Endothelial cell of umbilical vein (primary cell): ENCODE results near the gene NKD2. TPM values are rescaled to one million over a fixed set of nuclear protein-coding genes. Genes with fewer than 3 reads are reported as not detected.

ENCODE experiments used
- BruUV-seq: library from RNA; stranded (reverse); fragments of 400-500 nt; replicated peaks from 2 replicates; lab custom pipeline; 2021; lab: Mats Ljungman, UMichigan
- CTCF ChIA-PET: fragments of 300-600, 350-600 bp; sonication (Branson Sonifier 250); formaldehyde crosslinking; loops from one replicate; lab custom pipeline; 2021; ENCODE audit warnings: antibody characterized with exemption, inconsistent platforms; lab: Charles Lee
- POLR2A ChIA-PET: fragments of 300-600, 350-600 bp; sonication (Branson Sonifier 250); formaldehyde crosslinking; loops from one replicate; lab custom pipeline; 2021; ENCODE audit warnings: antibody characterized with exemption, inconsistent platforms; lab: Charles Lee
- DNase-seq: peaks from one replicate; pipeline ENCODE4 v3.0.0-alpha.2; 2011; ENCODE audit warnings: low read depth, low spot score
- FAIRE-seq: peaks from 2 replicates; lab custom pipeline; 2011; peaks lifted over from hg19 to GRCh38; lab: Jason Lieb, UNC
- H2AFZ ChIP-seq: 2 replicates; pipeline ENCODE4 v1.6.0; 2012; ENCODE audit warnings: low read depth, low read length, control low read depth, inconsistent platforms
- H3K27ac ChIP-seq: 2 replicates; pipeline ENCODE4 v1.5.1; 2011; ENCODE audit warnings: low read depth, mild to moderate bottlenecking, control low read depth, low read length, moderate library complexity; ENCODE audit not compliant: insufficient read depth
- H3K27me3 ChIP-seq, 2 experiments: 2 replicates each; pipeline versions ENCODE4 v1.6.0 to v1.6.1; 2011; ENCODE audit warnings: low read length in 2 of 2, mixed read lengths in 1 of 2; ENCODE audit not compliant: control insufficient read depth in 2 of 2, insufficient read depth in 2 of 2
- H3K36me3 ChIP-seq, 2 experiments: 2 replicates in 1 of 2; 3 replicates in 1 of 2; pipeline ENCODE4 v1.5.1; 2011; ENCODE audit warnings: low read length in 2 of 2, mild to moderate bottlenecking in 1 of 2, moderate library complexity in 1 of 2; ENCODE audit not compliant: control insufficient read depth in 2 of 2, insufficient read depth in 2 of 2; ENCODE audit errors: extremely low read depth in 1 of 2
- H3K4me1 ChIP-seq: 3 replicates; pipeline ENCODE4 v1.5.1; 2011; ENCODE audit warnings: mild to moderate bottlenecking, low read length; ENCODE audit not compliant: control insufficient read depth, insufficient read depth; ENCODE audit errors: extremely low read depth
- H3K4me2 ChIP-seq: 2 replicates; pipeline ENCODE4 v1.6.1; 2011; ENCODE audit warnings: low read length, control low read depth, mixed read lengths; ENCODE audit not compliant: insufficient read depth
- H3K4me3 ChIP-seq, 3 experiments: fragments of 200-600 bp in 1 of 3; sonication (generic), shearing (Covaris generic) in 1 of 3; replicated peaks in 1 of 3; 2 replicates each; pipeline ENCODE4 v1.5.1; 2011 to 2016; ENCODE audit warnings: control low read depth in 3 of 3, low read length in 3 of 3, mild to moderate bottlenecking in 2 of 3, inconsistent platforms in 1 of 3, low read depth in 1 of 3, moderate library complexity in 1 of 3; ENCODE audit not compliant: insufficient read depth in 1 of 3
- H3K79me2 ChIP-seq: 2 replicates; pipeline ENCODE4 v1.6.0; 2012; ENCODE audit warnings: low read length, inconsistent platforms; ENCODE audit not compliant: control insufficient read depth, insufficient read depth
- H3K9ac ChIP-seq: replicated peaks from 2 replicates; pipeline ENCODE3; 2011; ENCODE audit warnings: low read length, control low read depth; ENCODE audit not compliant: insufficient read depth; ENCODE audit errors: extremely low read depth
- H3K9me1 ChIP-seq: replicated peaks from 3 replicates; pipeline ENCODE4 v1.6.0; 2011; ENCODE audit warnings: mild to moderate bottlenecking, low read length; ENCODE audit not compliant: control insufficient read depth, insufficient read depth; ENCODE audit errors: extremely low read depth
- H3K9me3 ChIP-seq: replicated peaks from 2 replicates; pipeline ENCODE4 v1.5.1; 2012; ENCODE audit warnings: low read length, inconsistent platforms; ENCODE audit not compliant: control insufficient read depth, insufficient read depth
- H4K20me1 ChIP-seq: replicated peaks from 2 replicates; pipeline ENCODE3; 2011; ENCODE audit warnings: mild to moderate bottlenecking, low read length; ENCODE audit not compliant: control insufficient read depth, insufficient read depth; ENCODE audit errors: extremely low read depth
- EZH2 ChIP-seq: IDR thresholded peaks from 2 replicates; pipeline ENCODE4 v1.6.1; 2012; ENCODE audit warnings: borderline replicate concordance, low read depth, mild to moderate bottlenecking, moderate library complexity, low read length, inconsistent platforms; ENCODE audit not compliant: severe bottlenecking
- GATA2 ChIP-seq: IDR thresholded peaks from 2 replicates; pipeline ENCODE4 v1.7.0; 2011; ENCODE audit warnings: low read depth, mild to moderate bottlenecking, moderate library complexity, mixed read lengths, low read length; ENCODE audit not compliant: insufficient read length, insufficient read depth
- JUN ChIP-seq: IDR thresholded peaks from 2 replicates; pipeline ENCODE4 v1.6.1; 2011; ENCODE audit warnings: borderline replicate concordance, low read depth; ENCODE audit not compliant: insufficient read length, insufficient read depth
- MYC ChIP-seq: IDR thresholded peaks from one replicate; pipeline ENCODE4 v1.6.1; 2011; ENCODE audit warnings: mild to moderate bottlenecking, low read depth, low read length
- POLR2A ChIP-seq: IDR thresholded peaks from 2 replicates; pipeline ENCODE4 v1.6.1; 2012; ENCODE audit warnings: low read depth, mild to moderate bottlenecking, control low read depth, low read length
- POLR2AphosphoS5 ChIP-seq: IDR thresholded peaks from 2 replicates; pipeline ENCODE4 v1.6.1; 2012; ENCODE audit warnings: low read depth, mild to moderate bottlenecking, control low read depth, low read length, moderate library complexity; ENCODE audit not compliant: insufficient read depth
- dilution Hi-C: fragments of 300-500 bp; cut with MboI; formaldehyde crosslinking; loops from one replicate; pipeline ENCODE4 v1.15.0; 2019; ENCODE audit warnings: low sequenced_read_pairs; ENCODE audit not compliant: extremely low pct_ligation_motif_present
- intact Hi-C: fragments of 100-400 bp; cut with micrococcal nuclease; formaldehyde crosslinking; loops from one replicate; pipeline ENCODE4 v1.10.0; 2022
- polyA plus RNA-seq, 4 experiments: library from polyadenylated mRNA; depleted of rRNA in 3 of 4; stranded (reverse) in 3 of 4; unstranded in 1 of 4; fragments of >200 nt; gene quantifications; 2 replicates each; pipeline versions ENCODE4 v1.2.1 to v1.2.3, GENCODE V29; 2011 to 2012; ENCODE audit warnings: missing spikeins in 1 of 4
- total RNA-seq: library from RNA; stranded (reverse); gene quantifications from 2 replicates; pipeline ENCODE4 v1.2.3, GENCODE V29; 2021
- TF ChIP-seq, protein P1 (sequence below), 2 donors: IDR thresholded peaks; 1 replicate in 1 of 2; 2 replicates in 1 of 2; pipeline ENCODE4 v1.5.1; 2011; ENCODE audit warnings: low read length in 2 of 2, mild to moderate bottlenecking in 2 of 2, moderate library complexity in 2 of 2, control low read depth in 1 of 2, inconsistent platforms in 1 of 2, low read depth in 1 of 2; ENCODE audit not compliant: insufficient read depth in 1 of 2; ENCODE audit errors: extremely low read depth in 1 of 2

The NKD2 gene
- total and polyA plus RNA-seq, 2 donors (not counting 3 experiments of a cell fraction or from before 2014, with no cell fraction given), result 0.08 TPM; not detected in 1

DNA sequence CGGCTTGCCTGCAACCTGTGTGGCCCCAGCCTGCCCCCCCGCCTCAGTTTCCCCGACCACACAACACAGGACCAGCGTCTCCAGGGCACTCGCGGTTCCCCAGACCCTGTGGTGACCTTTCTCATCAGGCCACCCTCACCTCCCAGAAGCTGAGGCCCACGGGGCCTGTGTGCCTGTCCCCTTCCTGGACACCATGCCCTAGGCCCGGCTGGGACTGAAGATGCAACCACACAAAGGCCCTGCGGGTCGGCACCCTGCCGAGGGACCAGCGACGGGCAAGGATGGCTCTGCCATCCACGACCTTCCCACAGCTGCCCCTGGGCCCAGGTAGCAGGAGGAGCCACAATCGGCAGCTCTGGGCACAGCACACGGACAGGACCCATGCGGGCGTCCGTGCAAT, 68.4 kb downstream of the NKD2 start:
- H3K9ac ChIP-seq, result no peak overlapping the region
- H3K4me3 ChIP-seq, result no peak overlapping the region
- no peaks in the 10 kb centered on the region for H3K9me1 ChIP-seq
- ChIA-PET CTCF (no interaction called here), POLR2A (no interaction called here)
- peaks cover 0 to 26% of the 10 kb centered on the region in 2 experiments for H3K36me3 ChIP-seq
- DNase-seq (no peak), FAIRE-seq (no peak)
- no peaks in the 10 kb centered on the region for H3K4me1 ChIP-seq
- no peak overlapping the region for H2AFZ ChIP-seq
- H3K9me3 ChIP-seq, result no peaks in the 10 kb centered on the region
- H3K27me3 ChIP-seq, result no peaks in the 10 kb centered on the region
- no peaks in the 10 kb centered on the region for H3K79me2 ChIP-seq
- no peak overlapping the region for H3K27ac ChIP-seq
- H3K4me2 ChIP-seq, result no peak overlapping the region
- intact Hi-C loops, result no loop called here
- dilution Hi-C loops, result no loop called here
- no TSS peak for BruUV-seq
- TF ChIP-seq, protein P1, sequence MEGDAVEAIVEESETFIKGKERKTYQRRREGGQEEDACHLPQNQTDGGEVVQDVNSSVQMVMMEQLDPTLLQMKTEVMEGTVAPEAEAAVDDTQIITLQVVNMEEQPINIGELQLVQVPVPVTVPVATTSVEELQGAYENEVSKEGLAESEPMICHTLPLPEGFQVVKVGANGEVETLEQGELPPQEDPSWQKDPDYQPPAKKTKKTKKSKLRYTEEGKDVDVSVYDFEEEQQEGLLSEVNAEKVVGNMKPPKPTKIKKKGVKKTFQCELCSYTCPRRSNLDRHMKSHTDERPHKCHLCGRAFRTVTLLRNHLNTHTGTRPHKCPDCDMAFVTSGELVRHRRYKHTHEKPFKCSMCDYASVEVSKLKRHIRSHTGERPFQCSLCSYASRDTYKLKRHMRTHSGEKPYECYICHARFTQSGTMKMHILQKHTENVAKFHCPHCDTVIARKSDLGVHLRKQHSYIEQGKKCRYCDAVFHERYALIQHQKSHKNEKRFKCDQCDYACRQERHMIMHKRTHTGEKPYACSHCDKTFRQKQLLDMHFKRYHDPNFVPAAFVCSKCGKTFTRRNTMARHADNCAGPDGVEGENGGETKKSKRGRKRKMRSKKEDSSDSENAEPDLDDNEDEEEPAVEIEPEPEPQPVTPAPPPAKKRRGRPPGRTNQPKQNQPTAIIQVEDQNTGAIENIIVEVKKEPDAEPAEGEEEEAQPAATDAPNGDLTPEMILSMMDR (IDR thresholded peaks at IDR 0.05; ENCODE audit: extremely low read depth in 1 of 2, insufficient read depth in 1 of 2, low read depth in 1 of 2, low read length in 2 of 2), result no peak
- TF ChIP-seq POLR2AphosphoS5, result no peak
- TF ChIP-seq GATA2, result no peak
- TF ChIP-seq MYC, result no peak
- TF ChIP-seq POLR2A, result no peak
- TF ChIP-seq EZH2, result no peak
- no peaks in the 10 kb centered on the region for H4K20me1 ChIP-seq

DNA sequence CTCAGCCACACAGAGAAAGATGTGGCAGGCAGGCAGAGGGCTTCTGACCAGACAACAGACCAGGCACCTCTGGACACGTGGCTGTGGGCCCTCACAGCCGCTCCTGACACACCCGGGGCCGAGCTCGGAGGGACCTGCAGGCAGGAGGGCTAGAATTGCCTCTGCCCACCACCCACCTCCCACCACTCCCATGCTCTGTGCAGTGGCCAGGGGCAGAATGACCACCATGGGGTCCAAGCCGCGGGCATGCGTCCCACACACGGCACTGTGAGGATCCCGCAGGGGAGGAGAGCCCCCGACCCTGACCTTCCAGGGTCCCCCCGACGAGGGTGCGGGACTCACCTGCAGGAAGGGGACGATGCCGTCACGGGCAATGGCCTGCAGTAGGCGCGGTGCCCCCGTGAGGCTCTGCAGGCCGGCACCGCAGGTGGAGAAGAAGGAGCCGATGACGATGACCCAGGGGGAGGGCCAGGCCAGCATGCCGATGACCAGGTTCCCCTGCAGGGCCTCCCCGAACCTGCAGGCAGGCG, 69.0 kb downstream of the NKD2 start:
- H3K4me2 ChIP-seq, result no peak overlapping the region
- dilution Hi-C loops, result no loop called here

More for the DNA sequence above, 69.0 kb downstream of the NKD2 start:
- BruUV-seq, result no TSS peak
- Histone ChIP-seq H2AFZ (no peak overlapping the region), H3K4me1 (no peaks in the 10 kb centered on the region), H3K9me3 (no peaks in the 10 kb centered on the region), H3K4me3 (no peak overlapping the region), H3K79me2 (no peaks in the 10 kb centered on the region), H3K27me3 (no peaks in the 10 kb centered on the region), H3K27ac (no peak overlapping the region), H3K36me3 (peaks cover 0 to 26% of the 10 kb centered on the region in 2 experiments), H4K20me1 (no peaks in the 10 kb centered on the region), H3K9ac (no peak overlapping the region), H3K9me1 (no peaks in the 10 kb centered on the region)
- ChIA-PET CTCF (no interaction called here), POLR2A (no interaction called here)
- intact Hi-C loops, result no loop called here
- FAIRE-seq (no peak), DNase-seq (no peak)
- TF ChIP-seq JUN (no peak), GATA2 (no peak), MYC (no peak), POLR2A (no peak), POLR2AphosphoS5 (no peak), EZH2 (no peak)
- TF ChIP-seq, protein P1 (IDR thresholded peaks at IDR 0.05; ENCODE audit: extremely low read depth in 1 of 2, insufficient read depth in 1 of 2, low read depth in 1 of 2, low read length in 2 of 2), result no peak
